Thyroid gland (tissue), 4 donors: ENCODE measurements around the gene FRMPD3. TPM values are rescaled to one million over a fixed set of nuclear protein-coding genes. Genes with fewer than 3 reads are reported as not detected.

Experiments
- DNase-seq, 2 donors: peaks; one replicate each; pipeline ENCODE4 v3.0.0-alpha.2; 2019
- H3K27ac ChIP-seq, 3 donors: fragments of 200-600 bp; sonication (generic); 1 replicate in 2 of 3; 2 replicates in 1 of 3; pipeline ENCODE4 v1.5.1; 2016 to 2019; ENCODE audit warnings: mild to moderate bottlenecking in 1 of 3, moderate library complexity in 1 of 3
- H3K27me3 ChIP-seq: fragments of 200-600 bp; sonication (generic); one replicate; pipeline ENCODE4 v1.5.1; 2019
- H3K36me3 ChIP-seq, 2 donors: fragments of 200-600 bp; sonication (generic); one replicate each; pipeline ENCODE4 v1.5.1; 2016 to 2019
- H3K4me1 ChIP-seq, 2 donors: fragments of 200-600 bp; sonication (generic); one replicate each; pipeline ENCODE4 v1.5.1; 2017 to 2019
- H3K4me3 ChIP-seq, 3 donors: fragments of 200-600 bp; sonication (generic); replicated peaks in 1 of 3; 1 replicate in 2 of 3; 2 replicates in 1 of 3; pipeline ENCODE4 v1.5.1; 2016; ENCODE audit warnings: mild to moderate bottlenecking in 1 of 3
- H3K9me3 ChIP-seq: fragments of 200-600 bp; sonication (generic); one replicate; pipeline ENCODE4 v1.5.1; 2017
- POLR2A ChIP-seq, 2 donors: fragments of 450-650 bp; IDR thresholded peaks; one replicate each; pipeline ENCODE4 v1.6.1; 2017; ENCODE audit warnings: antibody characterized with exemption in 2 of 2, mild to moderate bottlenecking in 2 of 2, moderate library complexity in 1 of 2
- WGBS, 2 donors: methylation state at CpG; one replicate each; pipeline ENCODE4 v1.1.5; 2017; 5-methylcytosine and 5-hydroxymethylcytosine counted together
- intact Hi-C: fragments of 100-400 bp; cut with DNase I; formaldehyde crosslinking; loops from one replicate; pipeline ENCODE4 v1.15.1; 2023
- total RNA-seq, 4 donors: library from RNA; depleted of rRNA; stranded (reverse); fragments of >200 nt; gene quantifications; one replicate each; pipeline ENCODE4 v1.2.3, GENCODE V29; 2016
- TF ChIP-seq, protein P1 (sequence below), 6 experiments: fragments of 200-600 bp in 3 of 6; fragments of 450-650 bp in 3 of 6; sonication (generic) in 3 of 6; IDR thresholded peaks; one replicate each; pipeline ENCODE4 v1.5.1; 2016 to 2019; ENCODE audit warnings: antibody characterized with exemption in 6 of 6, mild to moderate bottlenecking in 2 of 6, inconsistent platforms in 1 of 6, moderate library complexity in 1 of 6

FRMPD3 gene
- total RNA-seq, 4 donors from 2014 or later: 6.8 to 12.1 (median 8.2) TPM

DNA sequence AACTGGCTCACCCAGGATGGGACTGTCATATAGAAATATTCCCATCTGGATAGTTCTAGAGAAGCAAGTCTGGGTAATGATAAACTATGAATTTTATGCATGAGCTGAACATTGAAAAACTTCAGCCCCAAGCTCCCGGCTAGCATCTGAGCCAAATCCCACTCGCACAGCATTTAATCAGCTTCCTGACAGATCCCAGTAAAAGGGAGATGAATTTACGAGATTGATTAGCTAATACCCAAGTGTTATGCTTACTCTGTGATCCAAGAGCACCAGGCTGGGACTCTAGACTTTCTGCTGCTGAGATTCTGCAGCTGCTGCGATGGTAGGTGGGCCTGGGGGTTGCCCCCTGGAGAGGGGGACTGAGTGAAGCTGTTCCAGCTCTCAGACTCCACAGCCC is 28.0 kb downstream of the FRMPD3 start:
- no peaks in the 10 kb centered on the region for H3K27me3 ChIP-seq
- no peak for DNase-seq
- H3K9me3 ChIP-seq: no peaks in the 10 kb centered on the region
- 74 to 86% methylated on average over 4 of the region's 4 CpGs for WGBS, 2 donors
- no peaks in the 10 kb centered on the region for H3K36me3 ChIP-seq
- intact Hi-C loops: no loop called here
- peaks cover 0 to 8% of the 10 kb centered on the region in 2 donors for H3K4me1 ChIP-seq
- H3K27ac ChIP-seq: no peak overlapping the region
- TF ChIP-seq, protein P1, sequence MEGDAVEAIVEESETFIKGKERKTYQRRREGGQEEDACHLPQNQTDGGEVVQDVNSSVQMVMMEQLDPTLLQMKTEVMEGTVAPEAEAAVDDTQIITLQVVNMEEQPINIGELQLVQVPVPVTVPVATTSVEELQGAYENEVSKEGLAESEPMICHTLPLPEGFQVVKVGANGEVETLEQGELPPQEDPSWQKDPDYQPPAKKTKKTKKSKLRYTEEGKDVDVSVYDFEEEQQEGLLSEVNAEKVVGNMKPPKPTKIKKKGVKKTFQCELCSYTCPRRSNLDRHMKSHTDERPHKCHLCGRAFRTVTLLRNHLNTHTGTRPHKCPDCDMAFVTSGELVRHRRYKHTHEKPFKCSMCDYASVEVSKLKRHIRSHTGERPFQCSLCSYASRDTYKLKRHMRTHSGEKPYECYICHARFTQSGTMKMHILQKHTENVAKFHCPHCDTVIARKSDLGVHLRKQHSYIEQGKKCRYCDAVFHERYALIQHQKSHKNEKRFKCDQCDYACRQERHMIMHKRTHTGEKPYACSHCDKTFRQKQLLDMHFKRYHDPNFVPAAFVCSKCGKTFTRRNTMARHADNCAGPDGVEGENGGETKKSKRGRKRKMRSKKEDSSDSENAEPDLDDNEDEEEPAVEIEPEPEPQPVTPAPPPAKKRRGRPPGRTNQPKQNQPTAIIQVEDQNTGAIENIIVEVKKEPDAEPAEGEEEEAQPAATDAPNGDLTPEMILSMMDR (IDR thresholded peaks at IDR 0.05): no peak
- no peak for TF ChIP-seq POLR2A (IDR thresholded peaks at IDR 0.05)
- H3K4me3 ChIP-seq: no peak overlapping the region

DNA sequence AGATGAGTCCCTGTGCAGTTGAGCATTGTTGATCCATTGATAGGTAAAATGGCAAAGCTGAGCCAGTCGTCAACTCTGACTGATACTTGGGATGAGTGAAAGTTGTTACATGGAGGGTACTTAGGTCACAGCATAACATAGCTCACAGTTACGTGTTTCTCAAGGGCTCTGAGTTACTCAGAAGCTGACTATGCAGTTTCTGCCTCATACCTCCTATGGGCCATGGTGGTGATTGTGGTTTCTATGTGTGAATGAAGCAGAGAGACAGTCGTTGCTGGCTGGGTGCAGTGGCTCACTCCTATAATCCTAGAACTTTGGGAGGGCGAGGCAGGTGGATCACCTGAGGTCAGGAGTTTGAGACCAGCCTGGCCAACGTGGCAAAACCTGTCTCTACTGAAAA is 30.8 kb downstream of the FRMPD3 start:
- TF ChIP-seq, protein P1 (IDR thresholded peaks at IDR 0.05): no peak
- no peak for TF ChIP-seq POLR2A (IDR thresholded peaks at IDR 0.05)
- intact Hi-C loops: no loop called here
- Histone ChIP-seq H3K27me3 (no peaks in the 10 kb centered on the region), H3K36me3 (no peaks in the 10 kb centered on the region), H3K9me3 (no peaks in the 10 kb centered on the region), H3K4me1 (peaks cover 12 to 27% of the 10 kb centered on the region in 2 donors), H3K4me3 (no peak overlapping the region), H3K27ac (no peak overlapping the region)
- 86 to 89% methylated on average over 3 to 5 of the region's 5 CpGs for WGBS, 2 donors
- no peak for DNase-seq

DNA sequence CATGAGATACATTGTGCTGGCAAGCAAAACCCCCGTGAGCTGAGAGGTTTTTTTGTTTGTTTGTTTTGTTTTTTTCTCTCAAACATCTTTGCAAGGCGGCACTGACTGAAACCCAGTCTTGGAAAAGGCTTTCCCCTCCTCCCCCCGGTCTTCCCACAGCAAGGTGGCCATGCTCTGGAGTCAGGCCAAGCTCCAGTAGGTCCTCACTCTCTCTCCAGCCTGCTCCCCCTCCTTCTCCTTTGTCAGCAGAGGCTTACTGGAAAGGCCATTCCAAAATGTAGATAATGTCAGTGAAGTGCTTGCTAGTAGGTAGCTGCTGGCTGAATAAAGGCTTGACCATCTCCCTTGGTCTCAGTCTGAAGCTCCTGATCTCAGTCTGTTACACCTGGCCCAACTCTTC is 32.6 kb downstream of the FRMPD3 start:
- Histone ChIP-seq H3K9me3 (no peaks in the 10 kb centered on the region), H3K4me1 (peaks cover 12 to 27% of the 10 kb centered on the region in 2 donors), H3K4me3 (no peak overlapping the region), H3K27ac (peak overlapping the region in 2 of 3 donors; percentile 57 to 59), H3K36me3 (no peaks in the 10 kb centered on the region), H3K27me3 (no peaks in the 10 kb centered on the region)
- peak; percentile 78 to 86 for DNase-seq
- WGBS, 2 donors: 24 to 27% methylated on average over 3 of the region's 3 CpGs
- intact Hi-C loops: no loop called here
- TF ChIP-seq POLR2A (IDR thresholded peaks at IDR 0.05): no peak
- TF ChIP-seq, protein P1 (IDR thresholded peaks at IDR 0.05): no peak

DNA sequence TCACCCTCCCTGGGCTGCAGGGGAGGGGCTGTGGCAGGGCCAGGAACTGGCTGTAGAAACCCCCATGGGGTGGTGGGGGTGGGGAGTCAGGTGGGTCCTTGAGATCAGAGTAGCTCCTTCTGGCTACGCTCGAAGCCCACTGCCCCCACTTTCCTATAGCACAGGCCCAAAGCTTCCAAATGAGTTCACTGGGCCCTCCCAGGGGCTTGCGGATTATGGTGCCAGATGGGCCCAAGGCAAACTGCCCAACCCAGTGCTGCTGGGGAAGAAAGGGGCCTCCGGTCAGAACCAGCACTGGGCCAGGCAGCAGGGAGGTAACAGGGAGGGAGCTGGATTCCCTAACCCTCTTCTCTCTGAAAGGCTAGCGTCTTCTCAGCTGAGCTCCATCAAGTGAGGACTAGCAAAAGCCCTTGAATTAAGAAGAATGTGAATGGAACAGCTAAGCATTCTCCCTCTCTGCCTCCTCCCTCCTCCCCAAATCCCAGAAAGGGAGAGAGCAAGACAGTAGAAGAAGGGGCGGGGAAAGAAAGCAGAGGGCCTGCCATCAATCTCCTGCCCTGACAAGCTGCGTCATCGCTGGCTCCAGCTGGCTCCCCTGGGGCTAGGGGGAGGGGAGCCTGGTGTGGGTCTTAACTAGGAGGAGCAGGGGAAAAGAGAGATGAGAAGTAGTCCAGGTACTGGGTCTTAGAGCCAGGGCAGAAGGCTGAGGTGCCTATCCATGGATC is 34.7 kb downstream of the FRMPD3 start:
- Histone ChIP-seq H3K27ac (peak overlapping the region in 1 of 3 donors; percentile 34), H3K36me3 (no peaks in the 10 kb centered on the region), H3K27me3 (no peaks in the 10 kb centered on the region), H3K9me3 (no peaks in the 10 kb centered on the region), H3K4me1 (peaks cover 12 to 32% of the 10 kb centered on the region in 2 donors), H3K4me3 (no peak overlapping the region)
- peak; percentile 56 to 69 for DNase-seq
- 16 to 31% methylated on average over 4 of the region's 8 CpGs for WGBS, 2 donors
- TF ChIP-seq, protein P1 (IDR thresholded peaks at IDR 0.05): no peak
- TF ChIP-seq POLR2A (IDR thresholded peaks at IDR 0.05): no peak
- intact Hi-C loops: no loop called here

- Histone ChIP-seq H3K9me3 (no peaks in the 10 kb centered on the region), H3K27me3 (no peaks in the 10 kb centered on the region), H3K4me1 (peaks cover 12 to 32% of the 10 kb centered on the region in 2 donors), H3K4me3 (no peak overlapping the region), H3K27ac (peak overlapping the region in 1 of 3 donors; percentile 34), H3K36me3 (no peaks in the 10 kb centered on the region)
- intact Hi-C loops: no loop called here
- TF ChIP-seq, protein P1 (IDR thresholded peaks at IDR 0.05): peak in 1 of 6 experiments; percentile 21
- TF ChIP-seq POLR2A (IDR thresholded peaks at IDR 0.05): no peak
- 57 to 65% methylated on average over 6 of the region's 6 CpGs for WGBS, 2 donors
- no peak for DNase-seq
These were observed 35.6 kb downstream of the FRMPD3 start for GRCh38 chrX:107485013-107485412.
